ENCODE measurements around the gene MEIKIN.

DNA sequence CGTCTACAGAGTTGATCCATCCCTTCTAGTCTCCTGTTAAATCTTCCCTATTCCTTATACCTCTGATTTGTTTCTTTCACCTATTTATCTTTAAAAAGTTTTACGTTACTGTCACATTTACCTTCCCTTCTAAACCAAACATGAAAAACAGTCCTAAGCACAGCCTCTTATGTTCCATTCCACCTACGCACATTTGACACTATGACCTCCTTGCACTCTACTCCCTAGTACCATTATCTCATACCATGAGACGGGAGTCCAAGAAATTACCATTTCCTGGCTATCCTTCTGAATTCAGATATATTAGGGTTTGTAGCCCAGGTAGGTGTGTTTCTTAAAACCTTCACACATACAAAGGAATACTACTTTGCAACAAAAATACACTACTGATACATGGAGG lies 173.8 kb downstream of the MEIKIN start:
- TF ChIP-seq, protein P1, sequence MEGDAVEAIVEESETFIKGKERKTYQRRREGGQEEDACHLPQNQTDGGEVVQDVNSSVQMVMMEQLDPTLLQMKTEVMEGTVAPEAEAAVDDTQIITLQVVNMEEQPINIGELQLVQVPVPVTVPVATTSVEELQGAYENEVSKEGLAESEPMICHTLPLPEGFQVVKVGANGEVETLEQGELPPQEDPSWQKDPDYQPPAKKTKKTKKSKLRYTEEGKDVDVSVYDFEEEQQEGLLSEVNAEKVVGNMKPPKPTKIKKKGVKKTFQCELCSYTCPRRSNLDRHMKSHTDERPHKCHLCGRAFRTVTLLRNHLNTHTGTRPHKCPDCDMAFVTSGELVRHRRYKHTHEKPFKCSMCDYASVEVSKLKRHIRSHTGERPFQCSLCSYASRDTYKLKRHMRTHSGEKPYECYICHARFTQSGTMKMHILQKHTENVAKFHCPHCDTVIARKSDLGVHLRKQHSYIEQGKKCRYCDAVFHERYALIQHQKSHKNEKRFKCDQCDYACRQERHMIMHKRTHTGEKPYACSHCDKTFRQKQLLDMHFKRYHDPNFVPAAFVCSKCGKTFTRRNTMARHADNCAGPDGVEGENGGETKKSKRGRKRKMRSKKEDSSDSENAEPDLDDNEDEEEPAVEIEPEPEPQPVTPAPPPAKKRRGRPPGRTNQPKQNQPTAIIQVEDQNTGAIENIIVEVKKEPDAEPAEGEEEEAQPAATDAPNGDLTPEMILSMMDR (IDR thresholded peaks at IDR 0.05; ENCODE audit: low read depth, low read length, poor library complexity, severe bottlenecking): no peak
- no peak for TF ChIP-seq EZH2phosphoT487 (IDR thresholded peaks at IDR 0.05; ENCODE audit: borderline replicate concordance, low read length)
